GM21737 (cell line): ENCODE results near the gene ANKMY1.
"Not testable (repeated sequence)": the region's sequence is repeated elsewhere in the genome, so short reads cannot be mapped to it uniquely, and the experiment has no call there.

Experiments
- ATAC-seq: cut with Tn5 transposase; IDR thresholded peaks from one replicate; pipeline ENCODE4 v1.9.1; 2021; ENCODE audit warnings: mild to moderate bottlenecking, moderate library complexity; ENCODE audit not compliant: unreplicated experiment

ANKMY1 gene

GRCh38 chr2:240522406-240522805, 35.4 kb downstream of the ANKMY1 start:
- no peak for ATAC-seq

GRCh38 chr2:240521885-240522284, 35.9 kb downstream of the ANKMY1 start:
- ATAC-seq, result not testable (repeated sequence)

- no peak for ATAC-seq
Observed at GRCh38 chr2:240520974-240521350, 36.8 kb downstream of the ANKMY1 start.

GRCh38 chr2:240520130-240520973, 37.4 kb downstream of the ANKMY1 start:
- no peak for ATAC-seq

- no peak for ATAC-seq
Observed at GRCh38 chr2:240519396-240520129, 38.2 kb downstream of the ANKMY1 start.

GRCh38 chr2:240518981-240519380, 38.8 kb downstream of the ANKMY1 start:
- no peak for ATAC-seq

GRCh38 chr2:240517342-240517741, 40.4 kb downstream of the ANKMY1 start:
- no peak for ATAC-seq

- no peak for ATAC-seq
Observed at GRCh38 chr2:240514631-240515030, 43.2 kb downstream of the ANKMY1 start.

- ATAC-seq, result peak; percentile 88
Observed at GRCh38 chr2:240513549-240514287, 44.1 kb downstream of the ANKMY1 start.

GRCh38 chr2:240512666-240513535, 44.9 kb downstream of the ANKMY1 start:
- ATAC-seq, result no peak

GRCh38 chr2:240512109-240512485, 45.7 kb downstream of the ANKMY1 start:
- ATAC-seq, result no peak

GRCh38 chr2:240511351-240512108, 46.3 kb downstream of the ANKMY1 start:
- ATAC-seq, result no peak

GRCh38 chr2:240510513-240511210, 47.1 kb downstream of the ANKMY1 start:
- ATAC-seq, result no peak

- ATAC-seq, result no peak
Observed at GRCh38 chr2:240509667-240510512, 47.9 kb downstream of the ANKMY1 start.

- no peak for ATAC-seq
Observed at GRCh38 chr2:240508832-240509545, 48.8 kb downstream of the ANKMY1 start.

GRCh38 chr2:240507778-240508251, 50.0 kb downstream of the ANKMY1 start:
- no peak for ATAC-seq

- no peak for ATAC-seq
Observed at GRCh38 chr2:240507060-240507777, 50.6 kb downstream of the ANKMY1 start.
